HFF-Myc (cell line): ENCODE results near the gene PITPNM1.

ENCODE experiments used
- DNase-seq: peaks from one replicate; pipeline ENCODE4 v3.0.0-alpha.2; 2011; ENCODE audit warnings: low read depth; ENCODE audit errors: extremely low read depth
- H3K4me3 ChIP-seq: replicated peaks from 2 replicates; pipeline ENCODE4 v1.5.1; 2011; ENCODE audit warnings: low read depth, mild to moderate bottlenecking, control low read depth, low read length
- CTCF ChIP-seq: IDR thresholded peaks from 2 replicates; pipeline ENCODE4 v1.5.1; 2012; ENCODE audit warnings: mild to moderate bottlenecking, low read depth, low read length, control low read depth; ENCODE audit errors: missing control alignments

Gene PITPNM1

DNA sequence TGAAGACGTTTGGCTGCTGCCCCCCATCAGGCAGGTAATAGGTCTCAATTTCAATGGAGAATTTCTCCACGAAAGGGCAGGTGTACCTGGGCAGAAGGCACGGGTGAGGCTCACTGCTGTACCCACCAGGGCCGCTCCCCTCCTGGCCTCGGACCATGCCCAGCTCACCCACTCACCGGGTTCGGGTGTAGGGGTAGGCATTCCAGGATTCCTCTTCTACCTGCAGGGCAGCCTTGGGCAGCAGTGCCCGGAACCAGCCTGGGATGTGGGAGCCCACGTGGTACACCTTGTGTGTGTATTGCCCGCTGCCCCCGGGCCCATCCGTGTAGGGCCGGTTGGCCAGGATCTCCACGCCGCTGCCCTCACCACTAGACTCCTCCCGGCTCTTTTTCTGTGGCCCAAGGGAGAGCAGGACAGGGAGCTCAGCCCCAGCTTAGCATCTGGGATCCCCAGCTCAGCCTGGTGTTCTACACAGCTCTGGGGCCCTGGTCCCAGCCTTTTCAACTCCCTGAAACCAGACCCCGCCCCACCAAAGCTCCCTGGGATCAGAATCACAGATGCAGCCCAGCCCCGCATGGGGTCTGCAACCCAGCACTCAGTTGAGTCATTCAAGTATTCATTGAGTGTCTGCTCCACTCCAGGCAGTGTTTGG is 2.7 kb downstream of the PITPNM1 start:
- no peak for TF ChIP-seq CTCF
- H3K4me3 ChIP-seq, result no peak overlapping the region
- DNase-seq, result no peak

DNA sequence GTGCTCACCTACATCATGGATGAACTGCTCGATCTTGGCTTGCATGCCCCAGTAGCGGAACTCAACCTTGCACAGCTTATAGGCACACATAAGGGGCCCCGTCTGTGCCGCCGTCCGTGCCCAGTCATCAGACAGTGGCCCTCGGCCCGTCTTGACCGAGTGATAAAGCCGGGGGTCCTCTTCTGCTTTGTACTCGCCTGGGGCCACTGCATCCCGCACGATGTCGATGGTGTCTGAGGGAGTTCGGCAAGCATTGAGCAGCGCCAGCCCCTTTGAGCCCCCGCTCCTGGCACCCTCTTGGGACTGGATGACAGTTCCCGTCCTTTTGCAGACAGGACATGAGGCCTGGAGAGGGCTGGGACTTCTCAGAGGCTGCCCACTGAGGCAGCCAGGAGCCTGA is 3.3 kb downstream of the PITPNM1 start:
- no peak for TF ChIP-seq CTCF
- no peak overlapping the region for H3K4me3 ChIP-seq
- no peak for DNase-seq

- no peak overlapping the region for H3K4me3 ChIP-seq
- DNase-seq, result no peak
- no peak for TF ChIP-seq CTCF
Observed at GRCh38 chr11:67500831-67501715, 4.1 kb downstream of the PITPNM1 start.

GRCh38 chr11:67500484-67500821 is 4.7 kb downstream of the PITPNM1 start:
- H3K4me3 ChIP-seq, result no peak overlapping the region
- TF ChIP-seq CTCF, result no peak
- DNase-seq, result no peak

DNA sequence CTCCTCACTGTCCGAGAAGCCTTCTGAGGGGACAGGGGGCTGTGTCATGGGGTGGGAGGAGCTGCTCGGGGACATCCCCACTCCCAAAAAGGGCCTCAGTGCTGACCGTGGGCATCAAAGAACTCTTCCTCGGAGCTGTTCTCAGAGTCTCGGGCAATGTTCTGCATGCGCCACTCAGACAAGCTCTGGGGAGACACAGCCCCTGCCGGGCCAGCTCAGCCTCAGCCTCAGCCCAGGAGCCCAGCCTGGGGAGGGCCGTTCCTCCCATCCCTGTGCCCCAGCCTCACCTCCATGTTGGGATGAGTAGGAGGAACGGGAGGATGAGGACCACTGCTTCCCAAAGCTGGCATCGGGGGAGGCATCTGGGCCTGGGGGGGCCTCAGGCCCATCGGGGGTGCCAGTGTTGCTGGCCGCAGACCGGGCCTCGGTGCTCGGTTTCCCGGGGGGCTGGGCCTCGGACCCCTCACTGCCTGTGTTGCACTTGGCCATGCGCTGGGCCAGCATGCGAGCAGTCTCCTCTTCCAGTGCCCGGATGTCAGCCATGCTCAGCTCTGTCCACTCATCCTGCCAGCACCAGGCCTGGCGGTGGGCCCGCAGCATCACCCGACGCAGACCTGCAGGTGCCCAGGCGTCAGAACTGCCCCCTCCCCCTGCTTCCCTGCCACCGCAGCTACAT is 5.2 kb downstream of the PITPNM1 start:
- no peak for TF ChIP-seq CTCF
- H3K4me3 ChIP-seq, result no peak overlapping the region
- DNase-seq, result no peak

DNA sequence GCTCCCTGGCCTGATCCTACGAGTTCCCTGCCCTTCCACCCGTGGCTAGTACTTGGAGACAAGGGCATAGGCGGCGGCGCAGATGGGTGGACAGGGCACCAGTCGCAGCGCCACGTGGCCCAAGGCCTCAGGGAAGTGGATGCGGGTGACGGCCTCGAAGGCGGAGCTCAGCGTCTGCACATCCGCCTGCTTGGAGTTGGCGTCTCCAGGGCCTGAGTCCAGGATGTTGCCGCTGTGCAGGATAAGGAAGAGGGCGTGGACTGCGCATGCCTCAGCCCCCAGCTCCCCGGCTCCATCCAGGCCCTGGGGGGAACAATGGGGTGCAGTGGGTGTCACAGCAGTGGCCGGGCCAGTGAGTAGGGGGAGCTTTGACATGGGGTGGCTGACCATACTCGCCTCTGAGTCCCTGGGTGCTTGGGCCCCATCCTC is 6.6 kb downstream of the PITPNM1 start:
- no peak overlapping the region for H3K4me3 ChIP-seq

More for the DNA sequence above, 6.6 kb downstream of the PITPNM1 start:
- no peak for TF ChIP-seq CTCF
- no peak for DNase-seq
